T-cell (primary cell): ENCODE data around the gene MAGEA10. TPM values are rescaled to one million over a fixed set of nuclear protein-coding genes. Genes with fewer than 3 reads are reported as not detected.
"Not testable (repeated sequence)": the region's sequence is repeated elsewhere in the genome, so short reads cannot be mapped to it uniquely, and the experiment has no call there.

Experiments
- ATAC-seq, 4 experiments: fragments of 200-7000 bp in 3 of 4; fragments of 150-1000 bp in 1 of 4; cut with Tn5 transposase; replicated peaks in 1 of 4; 1 replicate in 3 of 4; 2 replicates in 1 of 4; pipeline ENCODE4 v1.10.0; 2021; ENCODE audit warnings: moderate library complexity in 3 of 4, mild to moderate bottlenecking in 2 of 4, moderate number of reproducible peaks in 1 of 4
- CTCF ChIA-PET, 2 donors: fragments of 300-600 bp; sonication (Branson Sonifier 250); formaldehyde crosslinking; loops; one replicate each; lab custom pipeline; 2022; ENCODE audit warnings: antibody characterized with exemption in 2 of 2; lab: Charles Lee
- POLR2A ChIA-PET, 2 donors: fragments of 300-600 bp; sonication (Branson Sonifier 250); formaldehyde crosslinking; loops; one replicate each; lab custom pipeline; 2022; ENCODE audit warnings: antibody characterized with exemption in 2 of 2; lab: Charles Lee
- DNase-seq, 35 experiments: peaks; one replicate each; pipeline versions ENCODE4 v3.0.0 to v3.0.0-alpha.2; 2013 to 2023
- H3K27ac ChIP-seq: one replicate; pipeline ENCODE4 v1.5.1; 2013; ENCODE audit warnings: low read length
- H3K27me3 ChIP-seq, 2 experiments: replicated peaks in 1 of 2; 1 replicate in 1 of 2; 2 replicates in 1 of 2; pipeline versions ENCODE4 v1.6.1 to v1.7.0; 2013; ENCODE audit warnings: low read length in 1 of 2, mixed read lengths in 1 of 2; ENCODE audit not compliant: control insufficient read depth in 2 of 2, insufficient read depth in 2 of 2; ENCODE audit errors: extremely low read depth in 1 of 2
- H3K36me3 ChIP-seq, 2 donors: 1 replicate in 1 of 2; 2 replicates in 1 of 2; pipeline versions ENCODE4 v1.6.1 to v1.7.0; 2013; ENCODE audit warnings: low read length in 1 of 2; ENCODE audit not compliant: control insufficient read depth in 2 of 2, insufficient read depth in 1 of 2; ENCODE audit errors: extremely low read depth in 1 of 2
- H3K4me1 ChIP-seq, 2 experiments: 1 replicate in 1 of 2; 2 replicates in 1 of 2; pipeline versions ENCODE4 v1.6.1 to v1.7.0; 2013; ENCODE audit warnings: low read length in 2 of 2, mixed read lengths in 1 of 2; ENCODE audit not compliant: insufficient read depth in 2 of 2, control insufficient read depth in 1 of 2; ENCODE audit errors: extremely low read depth in 1 of 2
- H3K4me3 ChIP-seq, 2 donors: 1 replicate in 1 of 2; 2 replicates in 1 of 2; pipeline versions ENCODE4 v1.5.1 to v1.7.0; 2013; ENCODE audit warnings: mild to moderate bottlenecking in 2 of 2, low read length in 1 of 2, moderate library complexity in 1 of 2; ENCODE audit not compliant: control insufficient read depth in 1 of 2; ENCODE audit errors: extremely low read depth in 1 of 2
- H3K9me3 ChIP-seq: 2 replicates; pipeline ENCODE4 v1.7.0; 2013
- H3K27ac Mint-ChIP-seq, 2 donors: one replicate each; pipeline ENCODE4 v1.8.0; 2020 to 2021; ENCODE audit warnings: mild to moderate bottlenecking in 2 of 2, mixed read lengths in 2 of 2
- H3K27me3 Mint-ChIP-seq, 2 donors: one replicate each; pipeline ENCODE4 v1.8.0; 2021 to 2022; ENCODE audit warnings: mixed read lengths in 2 of 2
- H3K36me3 Mint-ChIP-seq: one replicate; pipeline ENCODE4 v1.8.0; 2021; ENCODE audit warnings: mixed read lengths
- H3K4me1 Mint-ChIP-seq, 3 donors: one replicate each; pipeline ENCODE4 v1.8.0; 2020 to 2022; ENCODE audit warnings: mixed read lengths in 3 of 3, mild to moderate bottlenecking in 1 of 3
- H3K4me3 Mint-ChIP-seq, 3 donors: one replicate each; pipeline ENCODE4 v1.8.0; 2020 to 2022; ENCODE audit warnings: mild to moderate bottlenecking in 3 of 3, mixed read lengths in 3 of 3, moderate library complexity in 3 of 3
- H3K9me3 Mint-ChIP-seq, 3 donors: one replicate each; pipeline ENCODE4 v1.8.0; 2020 to 2022; ENCODE audit warnings: mixed read lengths in 3 of 3
- WGBS: methylation state at CpG from one replicate; pipeline ENCODE4 v1.1.5; 2013; ENCODE audit warnings: missing lambda C conversion rate; ENCODE audit not compliant: insufficient coverage; 5-methylcytosine and 5-hydroxymethylcytosine counted together
- total RNA-seq, 35 experiments: library from RNA in 6 of 35; stranded (reverse) in 6 of 35; fragments of 120-200 nt in 1 of 35; gene quantifications; one replicate each; pipeline versions ENCODE4 v1.2.1 to v1.2.4 and lab custom pipeline; 2013 to 2026

Gene MAGEA10
- total RNA-seq: not detected
- not detected for total RNA-seq (2013)
- 0 reads per million in 29 experiments for total RNA-seq (lab: John Stamatoyannopoulos, UW)

DNA sequence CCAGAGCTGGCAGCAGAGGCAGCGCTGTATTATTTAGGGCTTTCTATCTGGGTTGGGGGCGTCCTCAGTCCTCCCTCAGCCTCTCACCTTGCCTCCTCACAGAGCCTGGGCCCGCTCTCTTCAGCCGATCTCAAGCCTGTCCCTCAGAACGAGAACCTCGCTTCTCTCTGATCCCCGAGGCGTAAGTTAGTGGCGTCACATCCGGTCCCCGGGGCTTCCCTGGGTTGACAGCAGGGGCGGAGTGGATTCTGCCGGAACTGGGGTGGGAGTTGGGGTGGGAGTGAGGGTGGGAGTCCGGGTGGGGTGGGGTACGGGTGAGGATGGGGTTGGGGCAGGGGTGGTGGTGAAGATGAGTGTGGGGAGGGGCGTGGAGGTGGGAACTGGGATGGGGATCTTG is at the start of gene MAGEA10:
TSS of gene MAGEA10 (minus strand) at position 190 of the 397 bp plus-strand sequence. CDS start 2,957 bp downstream, outside the sequence.
- no peak for DNase-seq
- no peak within 1 kb of the TSS for H3K4me3 Mint-ChIP-seq
- H3K4me1 Mint-ChIP-seq: no peaks in the 10 kb centered on the region

GRCh38 chrX:152177497-152178269 is 39.3 kb upstream of the MAGEA10 start:
- H3K36me3 Mint-ChIP-seq: no peaks in the 10 kb centered on the region
- CTCF ChIA-PET: no interaction called here
- POLR2A ChIA-PET: no interaction called here

More for the DNA sequence above, at the start of gene MAGEA10:
- ATAC-seq: no peak
- H3K9me3 Mint-ChIP-seq: no peaks in the 10 kb centered on the region
- H3K27me3 Mint-ChIP-seq: peaks cover 0 to 4% of the 10 kb centered on the region in 2 donors
- no CpG with 5 or more reads among the region's 16 CpGs for WGBS
- H3K36me3 ChIP-seq: no peaks in the 10 kb centered on the region
- no peaks in the 10 kb centered on the region for H3K36me3 Mint-ChIP-seq
- no peaks in the 10 kb centered on the region for H3K27me3 ChIP-seq
- no peak within 1 kb of the TSS for H3K27ac ChIP-seq
- POLR2A ChIA-PET: no interaction called here
- CTCF ChIA-PET: no interaction called here
- H3K9me3 ChIP-seq: no peaks in the 10 kb centered on the region
- H3K27ac Mint-ChIP-seq: no peak within 1 kb of the TSS
- H3K4me3 ChIP-seq: no peak within 1 kb of the TSS
- no peaks in the 10 kb centered on the region for H3K4me1 ChIP-seq

GRCh38 chrX:152177052-152177451 is 38.7 kb upstream of the MAGEA10 start:
- WGBS: no CpG with 5 or more reads among the region's 4 CpGs
- Mint-ChIP-seq H3K9me3 (no peaks in the 10 kb centered on the region), H3K27ac (no peak overlapping the region), H3K4me1 (no peaks in the 10 kb centered on the region), H3K36me3 (no peaks in the 10 kb centered on the region), H3K27me3 (no peaks in the 10 kb centered on the region), H3K4me3 (no peak overlapping the region)
- no peaks in the 10 kb centered on the region for H3K4me1 ChIP-seq
- CTCF ChIA-PET: no interaction called here
- H3K27me3 ChIP-seq: no peaks in the 10 kb centered on the region
- DNase-seq: no peak
- no peak overlapping the region for H3K27ac ChIP-seq
- no peaks in the 10 kb centered on the region for H3K9me3 ChIP-seq
- no peak overlapping the region for H3K4me3 ChIP-seq
- no peaks in the 10 kb centered on the region for H3K36me3 ChIP-seq
- POLR2A ChIA-PET: no interaction called here
- no peak for ATAC-seq

More at GRCh38 chrX:152177497-152178269, 39.3 kb upstream of the MAGEA10 start:
- Histone ChIP-seq H3K4me3 (no peak overlapping the region), H3K27ac (no peak overlapping the region), H3K9me3 (no peaks in the 10 kb centered on the region), H3K36me3 (no peaks in the 10 kb centered on the region), H3K4me1 (no peaks in the 10 kb centered on the region), H3K27me3 (no peaks in the 10 kb centered on the region)
- Mint-ChIP-seq H3K27me3 (no peaks in the 10 kb centered on the region), H3K9me3 (no peaks in the 10 kb centered on the region), H3K4me1 (no peaks in the 10 kb centered on the region), H3K27ac (no peak overlapping the region), H3K4me3 (no peak overlapping the region)
- ATAC-seq: no peak
- no peak for DNase-seq
- no CpG with 5 or more reads among the region's 5 CpGs for WGBS

GRCh38 chrX:152175892-152176291 is 37.5 kb upstream of the MAGEA10 start:
- H3K4me3 ChIP-seq, H3K4me1 Mint-ChIP-seq, H3K9me3 ChIP-seq, H3K36me3 ChIP-seq, DNase-seq, H3K9me3 Mint-ChIP-seq, H3K27me3 Mint-ChIP-seq, H3K4me3 Mint-ChIP-seq, H3K4me1 ChIP-seq, H3K27me3 ChIP-seq, H3K27ac ChIP-seq, POLR2A ChIA-PET, H3K27ac Mint-ChIP-seq, ATAC-seq, CTCF ChIA-PET, H3K36me3 Mint-ChIP-seq: not testable (repeated sequence)
- no CpG with 5 or more reads among the region's 4 CpGs for WGBS

DNA sequence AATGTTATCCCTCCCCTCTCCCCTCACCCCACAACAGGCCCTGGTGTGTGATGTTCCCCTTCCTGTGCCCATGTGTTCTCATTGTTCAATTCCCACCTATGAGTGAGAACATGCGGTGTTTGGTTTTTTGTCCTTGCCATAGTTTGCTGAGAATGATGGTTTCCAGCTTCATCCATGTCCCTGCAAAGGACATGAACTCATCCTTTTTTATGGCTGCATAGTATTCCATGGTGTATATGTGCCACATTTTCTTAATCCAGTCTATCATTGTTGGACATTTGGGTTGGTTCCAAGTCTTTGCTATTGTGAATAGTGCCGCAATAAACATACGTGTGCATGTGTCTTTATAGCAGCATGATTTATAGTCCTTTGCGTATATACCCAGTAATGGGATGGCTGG is 35.5 kb upstream of the MAGEA10 start:
- POLR2A ChIA-PET, H3K36me3 ChIP-seq, H3K9me3 Mint-ChIP-seq, H3K4me1 ChIP-seq, H3K36me3 Mint-ChIP-seq, ATAC-seq, H3K27me3 Mint-ChIP-seq, H3K4me1 Mint-ChIP-seq, H3K27ac Mint-ChIP-seq, H3K9me3 ChIP-seq, H3K4me3 ChIP-seq, H3K4me3 Mint-ChIP-seq, H3K27me3 ChIP-seq, CTCF ChIA-PET, DNase-seq, H3K27ac ChIP-seq: not testable (repeated sequence)
- no CpG with 5 or more reads among the region's 4 CpGs for WGBS

DNA sequence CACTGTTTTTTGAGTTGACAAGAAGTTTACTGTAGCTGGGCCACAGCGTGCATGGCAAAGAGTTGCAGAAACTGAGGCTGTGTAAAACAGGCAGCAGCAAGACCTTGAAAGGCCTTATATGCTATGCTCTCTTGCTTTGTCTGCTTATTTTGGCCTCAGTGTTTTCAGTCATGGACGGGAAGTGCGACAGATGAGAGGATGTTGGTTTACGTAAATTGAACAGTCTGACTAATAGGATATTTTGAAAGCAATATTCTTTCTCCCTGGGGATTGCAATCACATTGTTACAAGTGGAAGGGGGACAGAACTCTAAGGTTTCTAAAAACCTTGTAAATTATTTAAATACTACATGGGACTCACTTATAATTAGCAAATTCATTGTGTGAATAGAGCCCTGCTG is 32.2 kb upstream of the MAGEA10 start:
- H3K27ac ChIP-seq: no peak overlapping the region
- Mint-ChIP-seq H3K4me3 (no peak overlapping the region), H3K27me3 (peaks cover 0 to 4% of the 10 kb centered on the region in 2 donors), H3K27ac (no peak overlapping the region), H3K9me3 (no peaks in the 10 kb centered on the region), H3K4me1 (no peaks in the 10 kb centered on the region), H3K36me3 (no peaks in the 10 kb centered on the region)
- POLR2A ChIA-PET: interaction anchor here in 1 of 2 donors (0.5 kb wide), 1 partner anchor 69 kb away, joined by 3 read pairs; no protein-coding TSS in a partner anchor
- DNase-seq: no peak
- H3K36me3 ChIP-seq: no peaks in the 10 kb centered on the region
- no peak overlapping the region for H3K4me3 ChIP-seq
- no peak for ATAC-seq
- WGBS: 75% methylated on average over 1 of the region's 4 CpGs
- no peaks in the 10 kb centered on the region for H3K9me3 ChIP-seq
- H3K4me1 ChIP-seq: no peaks in the 10 kb centered on the region
- CTCF ChIA-PET: no interaction called here
- H3K27me3 ChIP-seq: no peaks in the 10 kb centered on the region
